Measurements from ENCODE around the gene HDAC4.

The HDAC4 gene

GRCh38 chr2:239167011-239167673, 233.7 kb downstream of the HDAC4 start:
- DNase-seq (ENCODE audit: low read depth): no peak

- no peak for DNase-seq (ENCODE audit: low read depth)
Measured at GRCh38 chr2:239166201-239166834, 234.5 kb downstream of the HDAC4 start.

- DNase-seq (ENCODE audit: low read depth): no peak
Measured at GRCh38 chr2:239165206-239165831, 235.5 kb downstream of the HDAC4 start.

GRCh38 chr2:239164335-239164871, 236.4 kb downstream of the HDAC4 start:
- no peak for DNase-seq (ENCODE audit: low read depth)

GRCh38 chr2:239163688-239164334, 237.0 kb downstream of the HDAC4 start:
- no peak for DNase-seq (ENCODE audit: low read depth)

- no peak for DNase-seq (ENCODE audit: low read depth)
Measured at GRCh38 chr2:239162976-239163687, 237.7 kb downstream of the HDAC4 start.

- no peak for DNase-seq (ENCODE audit: low read depth)
Measured at GRCh38 chr2:239162141-239162821, 238.5 kb downstream of the HDAC4 start.

GRCh38 chr2:239161711-239162140, 239.1 kb downstream of the HDAC4 start:
- no peak for DNase-seq (ENCODE audit: low read depth)

GRCh38 chr2:239160226-239161143, 240.3 kb downstream of the HDAC4 start:
- DNase-seq (ENCODE audit: low read depth): no peak

- no peak for DNase-seq (ENCODE audit: low read depth)
Measured at GRCh38 chr2:239159476-239159911, 241.3 kb downstream of the HDAC4 start.

GRCh38 chr2:239158641-239159475, 242.0 kb downstream of the HDAC4 start:
- no peak for DNase-seq (ENCODE audit: low read depth)

GRCh38 chr2:239157771-239158170, 243.0 kb downstream of the HDAC4 start:
- DNase-seq (ENCODE audit: low read depth): no peak

- DNase-seq (ENCODE audit: low read depth): no peak
Measured at GRCh38 chr2:239157269-239157668, 243.6 kb downstream of the HDAC4 start.

GRCh38 chr2:239156516-239157265, 244.1 kb downstream of the HDAC4 start:
- DNase-seq (ENCODE audit: low read depth): no peak

GRCh38 chr2:239155806-239156480, 244.9 kb downstream of the HDAC4 start:
- no peak for DNase-seq (ENCODE audit: low read depth)

GRCh38 chr2:239154971-239155805, 245.6 kb downstream of the HDAC4 start:
- no peak for DNase-seq (ENCODE audit: low read depth)
